ENCODE results near the gene SLC36A2.
"Not testable (repeated sequence)": the region's sequence is repeated elsewhere in the genome, so short reads cannot be mapped to it uniquely, and the experiment has no call there.

The SLC36A2 gene

DNA sequence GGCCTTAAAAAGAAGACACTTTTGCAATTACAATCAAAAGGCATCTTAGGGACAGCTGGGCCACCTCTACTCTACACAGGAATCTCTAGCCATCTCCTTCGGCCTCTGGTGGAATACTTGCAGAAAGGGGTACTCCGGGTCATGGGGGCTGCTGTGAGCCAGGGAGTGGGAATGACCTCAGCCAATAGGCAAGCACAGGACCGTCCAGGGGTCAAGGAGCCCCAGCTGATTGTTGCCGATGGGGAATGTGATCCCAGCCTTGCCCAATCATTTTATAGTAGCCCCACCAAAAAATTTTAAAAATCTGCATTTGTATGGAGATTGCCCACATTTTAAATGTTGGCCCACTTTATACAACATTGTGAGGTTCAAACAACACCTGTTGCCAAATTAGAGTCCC, 26.9 kb downstream of the SLC36A2 start:
- DNase-seq = no peak

GRCh38 chr5:151318850-151319732, 28.3 kb downstream of the SLC36A2 start:
- DNase-seq = no peak

DNA sequence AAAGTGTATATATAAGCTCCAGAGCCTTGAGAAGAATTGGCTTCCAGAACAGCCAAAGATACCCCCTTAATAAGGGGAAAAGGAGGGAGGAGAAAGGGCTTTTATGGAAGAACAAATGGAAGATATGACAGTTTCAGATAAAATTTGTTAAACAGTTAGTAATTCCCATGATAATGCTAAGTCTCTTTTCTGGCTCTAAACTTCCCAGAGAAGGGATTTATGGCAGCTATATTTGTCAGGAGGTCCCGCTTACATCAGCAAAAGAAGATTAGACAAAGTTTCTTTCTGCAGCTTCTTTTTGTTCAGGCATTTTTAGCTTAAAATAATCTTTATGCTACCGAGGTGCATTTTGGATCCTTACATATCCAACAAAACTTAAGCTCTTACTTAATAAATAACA, 29.5 kb downstream of the SLC36A2 start:
- DNase-seq = no peak

GRCh38 chr5:151315998-151316597, 31.3 kb downstream of the SLC36A2 start:
- peak; percentile 39 for DNase-seq

- DNase-seq = no peak
These were observed 34.0 kb downstream of the SLC36A2 start for GRCh38 chr5:151313357-151313756.

DNA sequence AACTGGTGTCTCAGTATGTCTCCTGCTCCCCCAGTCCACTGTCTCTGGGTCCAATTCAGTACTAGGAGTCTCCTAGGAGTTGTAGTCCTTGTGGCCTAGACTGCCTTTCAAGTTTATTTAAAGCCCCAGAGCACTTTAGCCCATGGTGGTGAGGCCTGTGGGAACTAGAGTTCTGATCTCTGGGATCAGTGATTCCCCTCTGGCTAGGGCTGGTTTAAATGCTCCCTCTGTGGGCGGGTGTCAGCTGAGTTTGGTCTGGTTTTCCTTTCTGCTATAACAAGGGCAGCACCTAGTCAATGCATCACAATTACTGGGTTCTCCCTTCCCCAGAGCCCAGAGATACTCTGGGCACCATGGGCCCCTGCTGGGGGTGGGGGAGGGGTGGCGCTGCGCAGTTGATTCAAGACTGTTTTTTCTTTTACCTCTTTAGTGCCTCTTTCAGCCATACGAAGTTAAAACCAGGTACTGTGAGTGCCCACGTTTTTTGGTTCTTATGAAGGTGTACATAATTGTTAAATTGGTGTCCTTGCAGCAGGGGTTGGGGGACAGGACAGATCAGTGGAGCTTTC, 34.5 kb downstream of the SLC36A2 start:
- DNase-seq = no peak

GRCh38 chr5:151310932-151311331, 36.4 kb downstream of the SLC36A2 start:
- DNase-seq = no peak

- DNase-seq = not testable (repeated sequence)
These were observed 37.5 kb downstream of the SLC36A2 start for GRCh38 chr5:151309821-151310220.

- DNase-seq = not testable (repeated sequence)
These were observed 38.1 kb downstream of the SLC36A2 start for GRCh38 chr5:151309266-151309665.

- DNase-seq = no peak
These were observed 43.7 kb downstream of the SLC36A2 start, which contains the start of gene SLC36A3 for GRCh38 chr5:151303666-151304065. TSS of gene SLC36A3 (minus strand) at chr5:151303766. CDS start at chr5:151303354, 412 bp downstream.

DNA sequence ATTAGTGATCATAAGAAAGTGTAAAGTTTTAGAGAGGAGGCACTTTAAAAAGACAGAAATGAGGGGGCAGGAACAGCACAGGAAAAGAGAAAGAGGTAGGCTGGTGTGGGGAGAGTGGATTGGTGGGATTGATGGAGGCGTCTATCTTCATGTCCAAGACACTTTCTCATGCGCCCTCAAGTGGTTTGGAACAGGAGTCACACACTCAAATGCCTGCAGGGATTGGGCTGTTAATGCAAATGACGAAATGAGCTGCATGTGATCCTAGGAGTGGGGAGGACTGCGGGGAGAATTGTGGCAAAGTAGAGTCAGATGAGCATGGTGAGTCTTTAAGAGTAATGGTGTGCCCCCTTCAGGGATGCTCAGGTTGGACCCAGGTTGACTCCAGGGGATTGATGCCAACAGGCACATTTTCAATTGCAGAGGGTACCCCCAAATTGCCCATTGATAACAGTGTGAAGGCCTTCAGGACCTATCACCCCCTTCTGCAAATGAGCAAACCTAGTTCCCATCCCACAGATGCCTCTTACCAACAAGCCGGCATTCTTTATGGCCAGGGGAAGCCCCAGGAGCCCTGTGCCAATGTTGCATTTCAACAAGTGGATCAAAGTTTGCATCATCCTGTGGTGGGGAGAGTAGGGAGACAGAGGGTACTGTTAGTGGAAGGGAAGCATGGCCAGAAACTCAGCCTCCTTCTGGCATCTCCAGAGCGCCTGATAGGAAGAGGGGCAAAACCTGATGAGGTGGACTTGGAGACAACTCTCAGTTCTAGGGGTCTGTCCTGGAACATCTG, 49.1 kb downstream of the SLC36A2 start:
- DNase-seq = peak; percentile 5

DNA sequence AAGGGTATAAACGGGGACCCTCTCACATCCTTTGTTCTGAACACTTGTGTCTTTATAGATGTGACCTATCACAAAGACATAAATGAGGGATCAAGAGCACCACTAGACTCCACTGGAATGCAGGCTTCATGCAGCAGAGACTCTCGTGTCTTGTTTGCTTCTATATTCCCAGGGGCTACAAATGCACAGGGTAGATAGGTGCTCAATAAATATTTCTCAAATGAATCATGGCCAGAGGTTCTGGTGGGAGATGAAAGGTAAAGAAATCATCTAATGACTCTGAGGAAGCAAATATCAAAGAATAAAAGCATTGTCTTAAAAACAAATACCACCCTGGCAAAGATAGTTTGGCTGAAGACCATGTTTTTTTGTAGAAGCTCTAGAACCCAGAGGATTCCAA, 50.4 kb downstream of the SLC36A2 start:
- DNase-seq = no peak

DNA sequence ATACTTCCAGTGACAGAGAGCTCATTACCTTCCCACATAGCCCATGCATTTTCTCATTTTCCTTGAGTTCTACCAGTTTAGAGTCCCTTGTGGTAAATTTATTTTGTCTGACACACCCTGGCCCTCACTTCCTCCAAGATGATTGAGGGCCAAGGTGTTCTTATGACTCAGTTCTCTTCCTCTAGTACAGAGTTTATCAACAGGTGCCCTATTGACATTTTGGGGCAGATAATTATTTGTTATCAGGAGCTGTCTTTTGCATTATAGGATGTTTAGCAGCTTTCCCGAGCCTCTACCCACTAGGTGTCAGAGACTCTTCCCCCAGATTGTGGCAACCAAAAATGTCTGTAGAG, 50.9 kb downstream of the SLC36A2 start:
- DNase-seq = no peak

GRCh38 chr5:151295791-151296477, 51.4 kb downstream of the SLC36A2 start:
- DNase-seq = no peak

DNA sequence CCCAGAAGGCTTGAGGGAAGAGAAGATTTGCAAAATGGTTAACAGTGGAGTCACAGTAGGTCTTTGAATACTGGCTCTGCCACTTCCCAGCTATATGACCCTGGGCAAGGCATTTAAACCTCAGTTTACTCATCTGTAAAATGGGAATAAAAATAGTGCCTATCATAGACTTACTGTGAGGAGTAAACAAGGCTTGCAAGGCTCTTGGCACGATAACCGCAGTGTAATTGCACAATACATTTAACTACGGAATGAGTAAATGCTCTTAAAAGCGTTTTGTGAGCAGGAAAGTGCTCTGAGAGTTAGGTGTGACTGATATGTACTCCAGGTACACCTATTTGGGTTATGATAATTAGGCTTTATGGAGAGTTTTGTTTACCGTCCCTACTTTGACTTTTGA, 52.2 kb downstream of the SLC36A2 start:
- no peak for DNase-seq

- DNase-seq = no peak
These were observed 53.7 kb downstream of the SLC36A2 start for GRCh38 chr5:151293624-151294023.

- DNase-seq = no peak
These were observed 59.2 kb downstream of the SLC36A2 start for GRCh38 chr5:151288180-151288579.

DNA sequence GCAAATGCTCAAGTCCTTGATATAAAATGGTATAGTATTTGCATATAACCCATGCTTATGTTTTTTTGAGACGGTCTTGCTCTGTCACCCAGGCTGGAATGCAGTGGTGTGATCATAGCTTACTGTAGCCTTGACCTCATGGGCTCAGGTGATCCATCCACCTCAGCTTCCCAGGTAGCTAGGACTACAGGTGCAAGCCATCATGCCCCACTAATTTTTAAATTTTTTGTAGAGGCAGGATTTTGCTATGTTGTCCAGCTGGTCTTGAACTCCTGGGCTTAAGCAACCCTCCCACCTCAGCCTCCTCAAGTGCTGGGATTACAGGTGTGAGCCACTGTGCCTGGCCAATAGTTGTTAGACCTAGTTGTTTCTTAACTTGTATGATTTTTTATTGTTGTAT, 61.1 kb downstream of the SLC36A2 start:
- no peak for DNase-seq

- DNase-seq = no peak
These were observed 61.7 kb downstream of the SLC36A2 start for GRCh38 chr5:151285683-151286082.

DNA sequence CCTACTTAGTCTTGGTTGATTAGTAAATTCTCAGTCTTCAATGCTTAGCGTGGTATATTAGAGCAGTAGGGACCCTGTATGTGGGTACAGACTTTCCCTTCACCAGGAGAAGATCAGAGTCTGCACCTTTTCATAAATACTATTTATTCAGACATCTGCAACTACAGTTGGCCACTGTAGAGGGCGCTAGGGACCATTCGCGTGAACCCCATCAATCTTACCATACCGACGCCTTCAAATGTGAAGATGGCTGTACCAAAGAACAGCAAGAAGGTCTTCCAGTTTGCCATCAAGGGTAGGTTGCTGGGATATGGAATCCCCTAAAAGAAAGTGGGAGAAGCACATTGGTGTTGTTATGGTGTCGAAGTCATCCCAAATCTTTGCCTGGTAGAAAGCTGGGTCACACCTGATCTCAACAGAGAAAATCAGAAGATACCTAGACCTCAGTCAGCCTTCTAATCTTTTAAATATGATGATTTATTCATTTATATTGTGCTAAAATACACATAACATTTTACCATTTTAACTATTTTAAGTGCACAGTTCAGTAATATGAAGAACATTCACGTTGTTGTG, 62.9 kb downstream of the SLC36A2 start:
- DNase-seq = no peak

- DNase-seq = no peak
These were observed 64.1 kb downstream of the SLC36A2 start for GRCh38 chr5:151283120-151283825.

Data from CD4-positive, alpha-beta T cell treated with Interleukin-6 for 4 hours (primary cell).